DOHH2 (cell line): ENCODE results near the gene ANTXR1.

Experiments used
- H3F3A ChIP-seq: fragments of 200-600 bp; sonication (generic), shearing (Covaris generic); 2 replicates; pipeline ENCODE4 v1.6.0; 2016; ENCODE audit warnings: antibody characterized with exemption, mild to moderate bottlenecking; ENCODE audit not compliant: control insufficient read depth, insufficient read depth
- H3K27ac ChIP-seq: fragments of 200-600 bp; sonication (generic); 2 replicates; pipeline ENCODE4 v1.5.1; 2014; ENCODE audit warnings: low read depth, mild to moderate bottlenecking, low read length, moderate library complexity
- H3K27me3 ChIP-seq: fragments of 200-600 bp; sonication (generic); 2 replicates; pipeline ENCODE4 v1.6.1; 2014; ENCODE audit warnings: mild to moderate bottlenecking, low read length, mixed read lengths; ENCODE audit not compliant: control insufficient read depth
- H3K36me3 ChIP-seq: fragments of 200-600 bp; sonication (generic); 2 replicates; pipeline ENCODE4 v1.6.1; 2014; ENCODE audit warnings: mild to moderate bottlenecking, low read length, moderate library complexity, mixed read lengths; ENCODE audit not compliant: control insufficient read depth
- H3K4me1 ChIP-seq: fragments of 200-600 bp; sonication (generic); 2 replicates; pipeline ENCODE4 v1.6.1; 2014; ENCODE audit warnings: mild to moderate bottlenecking, low read length, mixed read lengths; ENCODE audit not compliant: control insufficient read depth
- H3K4me2 ChIP-seq: fragments of 200-600 bp; sonication (generic); 2 replicates; pipeline ENCODE4 v1.6.0; 2014; ENCODE audit warnings: mild to moderate bottlenecking, low read length, moderate library complexity
- H3K4me3 ChIP-seq: fragments of 200-600 bp; sonication (generic); 2 replicates; pipeline ENCODE4 v1.5.1; 2014; ENCODE audit warnings: mild to moderate bottlenecking, low read length, mixed read lengths
- H3K79me2 ChIP-seq: fragments of 200-600 bp; sonication (generic); 2 replicates; pipeline ENCODE4 v1.6.1; 2014; ENCODE audit warnings: mild to moderate bottlenecking, low read length, mixed read lengths; ENCODE audit not compliant: control insufficient read depth
- H3K9me2 ChIP-seq: fragments of 200-600 bp; sonication (generic); replicated peaks from 2 replicates; pipeline ENCODE4 v1.6.1; 2014; ENCODE audit warnings: mild to moderate bottlenecking, low read length, mixed read lengths; ENCODE audit not compliant: control insufficient read depth
- H3K9me3 ChIP-seq: fragments of 200-600 bp; sonication (generic); 2 replicates; pipeline ENCODE4 v1.6.1; 2014; ENCODE audit warnings: antibody characterized with exemption, low read length, mixed read lengths; ENCODE audit not compliant: control insufficient read depth, insufficient read depth
- H4K20me1 ChIP-seq: fragments of 200-600 bp; sonication (generic); 2 replicates; pipeline ENCODE4 v1.6.0; 2014; ENCODE audit warnings: low read depth, mild to moderate bottlenecking, antibody characterized with exemption, low read length, moderate library complexity; ENCODE audit not compliant: control insufficient read depth, insufficient read depth
- CTCF ChIP-seq: fragments of 200-600 bp; sonication (generic); IDR thresholded peaks from one replicate; pipeline ENCODE4 v1.5.1; 2014; ENCODE audit warnings: antibody characterized with exemption, mild to moderate bottlenecking, low read depth, low read length; ENCODE audit not compliant: poor library complexity, severe bottlenecking
- EZH2phosphoT487 ChIP-seq: fragments of 200-600 bp; sonication (generic); IDR thresholded peaks from 2 replicates; pipeline ENCODE4 v1.6.1; 2017; ENCODE audit warnings: borderline replicate concordance, mild to moderate bottlenecking, antibody characterized with exemption, low read length, moderate library complexity, mixed read lengths

Gene ANTXR1

GRCh38 chr2:69070969-69071368 lies 58.0 kb downstream of the ANTXR1 start:
- no peak for TF ChIP-seq CTCF
- no peak for TF ChIP-seq EZH2phosphoT487
- no peak overlapping the region for H3K4me2 ChIP-seq
- H4K20me1 ChIP-seq, result no peaks in the 10 kb centered on the region

GRCh38 chr2:69073928-69074570 lies 61.1 kb downstream of the ANTXR1 start:
- no peak overlapping the region for H3K27ac ChIP-seq

More at GRCh38 chr2:69070969-69071368, 58.0 kb downstream of the ANTXR1 start:
- Histone ChIP-seq H3K4me3 (no peak overlapping the region), H3K27me3 (0 out of 2 replicates have a peak, but pooled peaks cover 7% of the 10 kb centered on the region), H3K9me3 (no peaks in the 10 kb centered on the region), H3F3A (no peaks in the 10 kb centered on the region), H3K27ac (no peak overlapping the region), H3K79me2 (no peaks in the 10 kb centered on the region), H3K9me2 (no peaks in the 10 kb centered on the region), H3K36me3 (no peaks in the 10 kb centered on the region), H3K4me1 (no peaks in the 10 kb centered on the region)

GRCh38 chr2:69074918-69075317 lies 61.9 kb downstream of the ANTXR1 start:
- TF ChIP-seq EZH2phosphoT487 (no peak), CTCF (no peak)
- Histone ChIP-seq H3K4me2 (no peak overlapping the region), H3K4me1 (no peaks in the 10 kb centered on the region), H3K9me3 (no peaks in the 10 kb centered on the region), H3K79me2 (no peaks in the 10 kb centered on the region), H3K9me2 (no peaks in the 10 kb centered on the region), H3F3A (no peaks in the 10 kb centered on the region), H3K36me3 (no peaks in the 10 kb centered on the region), H3K27me3 (0 out of 2 replicates have a peak, but pooled peaks cover 7% of the 10 kb centered on the region), H3K27ac (no peak overlapping the region), H4K20me1 (no peaks in the 10 kb centered on the region), H3K4me3 (no peak overlapping the region)

More at GRCh38 chr2:69073928-69074570, 61.1 kb downstream of the ANTXR1 start:
- TF ChIP-seq EZH2phosphoT487, result no peak
- TF ChIP-seq CTCF, result no peak
- H3K4me2 ChIP-seq, result no peak overlapping the region
- H3K79me2 ChIP-seq, result no peaks in the 10 kb centered on the region
- no peaks in the 10 kb centered on the region for H3K36me3 ChIP-seq
- no peaks in the 10 kb centered on the region for H3F3A ChIP-seq
- no peaks in the 10 kb centered on the region for H3K4me1 ChIP-seq
- H4K20me1 ChIP-seq, result no peaks in the 10 kb centered on the region
- no peaks in the 10 kb centered on the region for H3K9me2 ChIP-seq
- H3K9me3 ChIP-seq, result no peaks in the 10 kb centered on the region
- H3K4me3 ChIP-seq, result no peak overlapping the region
- H3K27me3 ChIP-seq, result 0 out of 2 replicates have a peak, but pooled peaks cover 7% of the 10 kb centered on the region
